HG03135 (cell line): ENCODE data around the gene CNNM2.
"Not testable (repeated sequence)": the region's sequence is repeated elsewhere in the genome, so short reads cannot be mapped to it uniquely, and the experiment has no call there.

Experiments
- ATAC-seq: cut with Tn5 transposase; IDR thresholded peaks from one replicate; pipeline ENCODE4 v1.9.1; 2021; ENCODE audit warnings: mild to moderate bottlenecking, moderate library complexity; ENCODE audit not compliant: unreplicated experiment

CNNM2 gene

DNA sequence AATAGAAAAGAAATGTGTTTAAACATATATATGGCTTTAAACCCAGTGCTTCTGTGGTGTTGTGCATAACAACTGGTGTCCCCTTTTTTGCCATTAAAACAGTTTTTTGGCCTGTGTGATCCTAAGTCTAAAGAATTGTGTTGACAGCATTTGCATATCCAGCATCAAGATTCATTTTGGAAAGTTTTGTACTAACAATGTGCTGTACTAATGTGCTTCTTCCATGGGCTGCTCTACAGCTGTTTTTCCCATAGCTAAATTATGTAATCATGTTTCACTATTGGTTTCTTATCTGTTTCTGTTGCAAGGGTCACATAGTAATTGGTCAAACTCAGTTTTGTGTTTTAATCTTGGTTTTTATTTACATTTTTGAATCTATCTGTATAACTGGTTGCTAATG is 5.5 kb downstream of the CNNM2 start:
- no peak for ATAC-seq

DNA sequence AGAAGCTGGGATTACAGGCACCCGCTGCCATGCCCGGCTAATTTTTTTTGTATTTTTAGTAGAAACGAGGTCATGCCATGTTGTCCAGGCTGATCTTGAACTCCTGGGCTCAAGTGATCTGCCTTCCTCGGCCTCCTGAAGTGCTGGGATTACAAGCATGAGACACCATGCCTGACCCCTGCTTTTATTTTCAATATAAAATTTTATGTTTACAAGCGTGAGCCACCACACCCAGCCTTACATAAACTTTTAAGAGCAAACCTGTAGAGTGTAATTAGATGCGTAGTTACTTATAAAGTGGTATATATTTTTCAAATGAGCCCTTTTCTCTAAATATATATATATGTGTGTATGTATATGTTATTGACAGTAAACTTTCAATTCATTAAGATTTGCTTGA is 8.7 kb downstream of the CNNM2 start:
- no peak for ATAC-seq

DNA sequence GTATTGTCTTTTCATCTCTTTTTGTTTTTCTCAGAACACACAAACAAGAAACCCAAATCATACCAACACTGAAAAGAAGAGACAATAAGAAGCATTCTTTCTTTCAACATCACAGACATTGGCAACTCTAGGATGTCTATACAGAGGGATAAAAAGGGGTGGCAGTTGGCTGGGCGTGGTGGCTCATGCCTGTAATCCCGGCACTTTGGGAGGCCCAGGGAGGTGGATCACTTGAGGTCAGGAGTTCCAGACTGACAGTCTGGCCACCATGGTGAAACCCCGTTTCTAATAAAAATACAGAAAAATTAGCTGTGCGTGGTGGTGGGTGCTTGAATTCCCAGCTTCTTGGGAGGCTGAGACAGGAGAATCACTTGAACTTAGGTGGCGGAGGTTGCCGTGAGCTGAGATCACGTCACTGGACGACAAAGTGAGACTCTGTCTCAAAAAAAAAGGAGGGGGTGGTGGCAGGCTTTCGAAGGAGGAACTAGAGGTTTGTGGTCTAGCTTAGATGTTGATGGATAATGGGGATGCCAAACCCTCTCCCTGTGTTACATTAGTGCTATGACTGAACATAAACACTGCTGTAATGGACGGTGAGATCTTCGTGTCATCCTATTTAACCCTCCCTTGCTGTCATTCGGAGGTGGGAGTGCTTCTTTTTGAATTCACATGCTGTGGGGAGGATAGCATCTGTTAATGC is 9.4 kb downstream of the CNNM2 start:
- ATAC-seq: no peak

- not testable (repeated sequence) for ATAC-seq
These were observed 10.3 kb downstream of the CNNM2 start for GRCh38 chr10:102928442-102928841.

DNA sequence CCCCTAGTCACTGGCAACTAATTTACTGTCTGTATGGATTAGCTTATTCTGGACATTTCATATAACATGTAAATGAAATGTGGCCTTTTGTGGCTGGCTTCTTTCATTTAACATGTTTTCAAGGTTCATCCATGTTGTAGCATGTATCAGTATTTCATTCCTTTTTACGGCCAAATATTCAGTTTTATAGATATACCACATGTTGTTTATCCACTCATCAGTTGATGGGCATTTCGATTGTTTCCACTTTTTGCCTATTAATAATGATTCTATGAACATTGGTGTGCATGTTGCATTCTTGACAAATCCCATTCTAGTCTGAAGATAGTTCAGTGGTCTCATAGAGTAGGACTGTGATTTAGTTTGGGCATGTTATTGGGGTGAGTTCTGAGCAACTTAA is 12.6 kb downstream of the CNNM2 start:
- no peak for ATAC-seq

- ATAC-seq: no peak
These were observed 13.5 kb downstream of the CNNM2 start for GRCh38 chr10:102931643-102932042.

DNA sequence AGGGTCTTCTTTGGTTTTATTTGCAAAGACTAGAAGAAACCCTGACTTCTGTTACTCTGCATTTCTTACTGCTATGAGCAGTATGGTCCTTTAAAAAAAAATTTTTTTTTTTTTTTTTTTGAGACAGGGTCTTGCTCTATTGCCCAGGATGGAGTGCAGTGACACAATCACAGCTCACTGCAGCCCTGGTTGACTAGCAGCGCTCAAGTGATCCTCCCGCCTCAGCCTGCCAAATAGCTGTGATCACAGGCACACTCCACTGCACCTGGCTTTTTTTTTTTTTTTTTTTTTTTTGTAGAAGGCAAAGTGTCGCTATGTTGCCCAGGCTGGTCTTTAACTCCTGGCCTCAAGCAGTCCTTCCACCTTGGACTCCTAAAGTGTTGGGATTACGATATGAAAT is 17.4 kb downstream of the CNNM2 start:
- no peak for ATAC-seq

GRCh38 chr10:102935939-102936605 is 18.0 kb downstream of the CNNM2 start:
- ATAC-seq: no peak

- no peak for ATAC-seq
These were observed 23.3 kb downstream of the CNNM2 start for GRCh38 chr10:102941401-102941800.

DNA sequence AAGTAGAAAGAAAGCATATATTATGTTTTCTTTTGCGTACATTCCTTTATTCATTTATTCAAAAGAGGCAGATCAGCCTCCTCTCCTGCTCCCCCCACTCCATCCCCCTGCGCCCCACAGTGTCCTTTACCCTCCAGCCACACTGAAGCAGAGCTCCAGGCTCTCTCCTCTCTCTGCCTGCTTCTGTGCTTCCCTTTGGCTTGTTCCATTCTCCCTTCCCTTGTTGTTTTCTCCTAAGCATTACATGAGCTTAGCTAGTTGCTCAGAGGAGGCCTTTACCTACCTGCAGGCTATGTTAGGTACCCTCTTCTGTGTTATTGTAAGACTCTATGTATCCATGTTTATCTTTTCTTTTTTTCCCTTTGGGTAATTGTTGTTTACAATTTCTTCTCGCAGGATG is 27.4 kb downstream of the CNNM2 start:
- ATAC-seq: no peak

- ATAC-seq: no peak
These were observed 27.9 kb downstream of the CNNM2 start for GRCh38 chr10:102945962-102946361.

- no peak for ATAC-seq
These were observed 28.9 kb downstream of the CNNM2 start for GRCh38 chr10:102946992-102947391.

DNA sequence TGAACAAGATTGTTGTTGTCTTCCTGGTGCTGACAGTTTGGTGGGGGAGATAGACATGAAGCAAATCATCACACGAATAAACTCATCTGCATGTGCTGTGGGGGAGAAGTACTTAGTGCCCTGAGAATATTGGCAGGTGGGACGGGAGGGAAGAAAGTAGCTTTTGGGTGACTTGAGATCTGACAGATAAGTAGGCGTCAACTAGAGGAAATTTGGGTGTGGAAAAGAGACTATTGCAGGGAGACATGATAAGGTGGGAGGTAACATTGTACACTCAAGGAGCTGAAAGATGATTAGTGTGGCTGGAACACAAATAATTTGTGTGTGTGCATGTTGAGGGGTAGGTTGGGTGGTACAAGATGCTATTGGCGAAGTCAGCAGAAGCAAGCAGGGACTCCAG is 30.1 kb downstream of the CNNM2 start:
- ATAC-seq: no peak

- ATAC-seq: no peak
These were observed 30.7 kb downstream of the CNNM2 start for GRCh38 chr10:102948786-102949185.

DNA sequence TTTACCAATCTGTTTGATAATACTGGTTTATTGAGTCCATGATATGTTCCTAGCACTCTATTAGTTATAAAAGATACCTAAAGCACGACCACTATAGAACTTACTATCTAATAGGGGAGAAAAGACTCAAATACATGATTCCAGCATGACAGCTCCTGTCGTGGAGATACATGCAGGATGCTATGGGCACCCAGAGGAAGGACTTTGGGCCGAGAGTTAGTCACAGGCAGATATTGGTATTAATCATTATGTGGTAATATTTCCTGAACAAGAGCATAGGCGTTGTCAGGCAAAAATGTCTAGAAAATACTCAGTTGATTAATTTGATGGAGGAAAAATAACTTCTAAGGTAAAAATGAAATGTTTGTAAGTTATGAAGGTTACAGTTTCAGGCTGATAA is 31.8 kb downstream of the CNNM2 start:
- no peak for ATAC-seq

DNA sequence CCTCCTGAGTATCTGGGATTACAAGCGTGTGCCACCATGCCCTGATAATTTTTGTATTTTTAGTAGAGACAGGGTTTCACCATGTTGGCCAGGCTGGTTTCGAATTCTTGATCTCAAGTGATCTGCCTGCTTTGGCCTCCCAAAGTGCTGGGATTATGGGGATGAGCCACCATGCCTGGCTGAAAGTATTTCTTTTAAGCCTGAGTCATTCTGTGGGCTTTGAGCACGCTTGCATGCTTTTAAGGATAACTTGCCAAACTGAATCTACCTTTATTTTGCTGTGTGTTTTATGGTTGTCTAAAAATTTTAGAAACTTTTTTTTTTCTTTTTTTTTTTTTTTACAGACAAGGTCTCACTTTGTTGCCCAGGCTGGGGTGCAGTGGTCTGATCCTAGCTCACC is 33.2 kb downstream of the CNNM2 start:
- ATAC-seq: no peak

GRCh38 chr10:102959360-102959759 is 41.3 kb downstream of the CNNM2 start:
- ATAC-seq: no peak

DNA sequence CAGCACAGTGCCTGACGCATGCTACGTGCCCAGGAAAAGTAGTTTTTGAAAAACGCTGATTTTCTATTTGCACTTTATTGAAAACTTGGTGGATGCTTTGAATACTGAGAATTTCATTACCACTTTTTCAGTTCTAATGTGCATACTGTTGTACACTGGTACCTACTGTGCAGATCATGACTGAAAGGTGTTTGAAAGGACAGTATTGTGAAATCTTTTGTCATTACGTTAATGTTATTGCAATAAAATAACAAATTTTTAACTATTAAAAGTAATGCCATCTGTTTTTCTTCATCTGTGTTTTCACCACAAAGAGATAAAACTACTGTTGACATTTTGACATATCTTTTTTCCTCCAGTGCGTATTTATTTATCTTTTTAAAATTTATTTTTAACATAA is 42.1 kb downstream of the CNNM2 start:
- ATAC-seq: no peak

DNA sequence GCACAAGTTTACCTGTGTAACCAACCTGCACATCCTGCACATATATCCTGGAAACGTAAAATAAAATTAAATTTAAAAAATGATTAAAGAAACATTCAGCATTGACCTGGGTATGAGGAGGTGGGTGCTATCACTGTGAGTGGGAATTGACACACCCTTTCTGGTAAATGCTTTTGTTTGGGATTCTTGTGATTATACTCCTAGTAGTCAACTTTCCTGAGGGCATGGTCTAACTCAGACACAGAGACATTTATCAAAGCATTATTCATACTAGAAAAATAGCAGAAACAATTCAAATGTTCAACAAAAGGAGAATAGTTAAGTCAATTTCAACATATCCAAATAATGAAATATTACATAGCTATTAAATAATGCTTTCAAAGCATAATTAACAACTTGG is 44.2 kb downstream of the CNNM2 start:
- ATAC-seq: no peak

- ATAC-seq: no peak
These were observed 45.1 kb downstream of the CNNM2 start for GRCh38 chr10:102962951-102963755.

- ATAC-seq: no peak
These were observed 45.6 kb downstream of the CNNM2 start for GRCh38 chr10:102963756-102964025.

DNA sequence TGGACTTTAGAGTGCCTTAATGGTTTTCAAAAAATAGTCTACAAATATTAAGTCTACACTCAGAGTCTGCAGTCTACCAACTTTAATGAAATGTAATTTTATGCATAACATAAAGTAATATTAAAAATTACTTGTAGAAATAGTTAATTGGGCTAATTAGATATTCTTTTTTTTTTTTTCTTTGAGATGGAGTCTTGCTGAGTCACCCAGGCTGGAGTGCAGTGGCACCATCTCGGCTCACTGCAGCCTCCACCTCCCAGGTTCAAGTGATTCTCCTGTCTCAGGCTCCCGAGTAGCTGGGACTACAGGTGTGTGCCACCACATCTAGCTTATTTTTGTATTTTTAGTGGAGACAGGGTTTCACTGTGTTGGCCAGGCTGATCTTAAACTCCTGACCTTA is 46.0 kb downstream of the CNNM2 start:
- not testable (repeated sequence) for ATAC-seq
